Neural cell (in vitro differentiated cells): ENCODE results near the gene DNAJC6. TPM values are rescaled to one million over a fixed set of nuclear protein-coding genes. Genes with fewer than 3 reads are reported as not detected.

ENCODE experiments used
- H2AFZ ChIP-seq: fragments of 200-600, 300-800 bp; sonication (generic), shearing (Covaris generic); 2 replicates; pipeline ENCODE4 v1.6.0; 2014; ENCODE audit warnings: low read depth, mild to moderate bottlenecking, antibody characterized with exemption, low read length, moderate library complexity
- H3F3A ChIP-seq: fragments of 200-600 bp; shearing (Covaris generic); 2 replicates; pipeline ENCODE4 v1.6.1; 2016; ENCODE audit warnings: mild to moderate bottlenecking, moderate library complexity, mixed read lengths, antibody characterized with exemption, low read length; ENCODE audit not compliant: insufficient read depth, poor library complexity, severe bottlenecking
- H3K27ac ChIP-seq: fragments of 200-600, 300-800 bp; sonication (generic), shearing (Covaris generic); 2 replicates; pipeline ENCODE4 v1.5.1; 2014; ENCODE audit warnings: mild to moderate bottlenecking, low read length, moderate library complexity
- H3K27me3 ChIP-seq: fragments of 300-800, 200-600 bp; sonication (generic), shearing (Covaris generic); 2 replicates; pipeline ENCODE4 v1.6.0; 2014; ENCODE audit warnings: mild to moderate bottlenecking, low read depth, low read length, moderate library complexity; ENCODE audit not compliant: insufficient read depth
- H3K36me3 ChIP-seq: fragments of 300-800, 200-600 bp; sonication (generic), shearing (Covaris generic); 2 replicates; pipeline ENCODE4 v1.5.1; 2014; ENCODE audit warnings: mild to moderate bottlenecking, antibody characterized with exemption, low read length, moderate library complexity; ENCODE audit not compliant: insufficient read depth
- H3K4me2 ChIP-seq: fragments of 300-800, 200-600 bp; sonication (generic), shearing (Covaris generic); 2 replicates; pipeline ENCODE4 v1.6.0; 2014; ENCODE audit warnings: mild to moderate bottlenecking, low read length
- H3K4me3 ChIP-seq: fragments of 300-800, 200-600 bp; sonication (generic), shearing (Covaris generic); 2 replicates; pipeline ENCODE4 v1.5.1; 2014; ENCODE audit warnings: mild to moderate bottlenecking, low read length, moderate library complexity
- H3K79me2 ChIP-seq: fragments of 200-600 bp; shearing (Covaris generic); replicated peaks from 2 replicates; pipeline ENCODE4 v1.6.0; 2014; ENCODE audit warnings: mild to moderate bottlenecking, low read length, moderate library complexity; ENCODE audit not compliant: insufficient read depth
- H3K9ac ChIP-seq: fragments of 300-800, 200-600 bp; sonication (generic), shearing (Covaris generic); 2 replicates; pipeline ENCODE4 v1.6.1; 2016; ENCODE audit warnings: mild to moderate bottlenecking, low read length, mixed read lengths
- H3K9me2 ChIP-seq: fragments of 200-600 bp; shearing (Covaris generic); 2 replicates; pipeline ENCODE4 v1.6.1; 2016; ENCODE audit warnings: mild to moderate bottlenecking, low read length, mixed read lengths; ENCODE audit not compliant: insufficient read depth
- H3K9me3 ChIP-seq: fragments of 200-600, 300-800 bp; sonication (generic), shearing (Covaris generic); 2 replicates; pipeline ENCODE4 v1.6.1; 2016; ENCODE audit warnings: mild to moderate bottlenecking, mixed run types, low read length, moderate library complexity, mixed read lengths
- H4K20me1 ChIP-seq: fragments of 200-600 bp; shearing (Covaris generic); 2 replicates; pipeline ENCODE4 v1.6.1; 2016; ENCODE audit warnings: mild to moderate bottlenecking, mixed run types; ENCODE audit not compliant: insufficient read depth
- EP300 ChIP-seq: fragments of 450-650 bp; conservative IDR thresholded peaks from 2 replicates; pipeline ENCODE4 v1.6.1; 2014; ENCODE audit warnings: antibody characterized with exemption, mild to moderate bottlenecking, moderate library complexity; ENCODE audit not compliant: poor library complexity, severe bottlenecking
- EZH2 ChIP-seq: fragments of 200-600, 300-800 bp; shearing (Covaris generic), sonication (generic); IDR thresholded peaks from 2 replicates; pipeline ENCODE4 v1.6.1; 2014; ENCODE audit warnings: antibody characterized with exemption, low read length, borderline replicate concordance, mild to moderate bottlenecking; ENCODE audit not compliant: insufficient read depth, poor library complexity, severe bottlenecking
- MXI1 ChIP-seq: fragments of 450-650 bp; conservative IDR thresholded peaks from 2 replicates; pipeline ENCODE4 v1.6.1; 2014; ENCODE audit warnings: antibody characterized with exemption, mild to moderate bottlenecking; ENCODE audit not compliant: poor library complexity, severe bottlenecking
- POLR2AphosphoS5 ChIP-seq: IDR thresholded peaks from 2 replicates; pipeline ENCODE4 v1.6.1; 2012
- RAD21 ChIP-seq: fragments of 450-650 bp; conservative IDR thresholded peaks from 2 replicates; pipeline ENCODE4 v1.6.1; 2014; ENCODE audit warnings: antibody characterized with exemption, mild to moderate bottlenecking, moderate library complexity
- SMC3 ChIP-seq: fragments of 450-650 bp; conservative IDR thresholded peaks from 2 replicates; pipeline ENCODE4 v1.6.1; 2014; ENCODE audit warnings: antibody characterized with exemption, mild to moderate bottlenecking, moderate library complexity; ENCODE audit not compliant: poor library complexity
- TAF1 ChIP-seq: IDR thresholded peaks from 2 replicates; pipeline ENCODE4 v1.6.1; 2012; ENCODE audit warnings: low read depth
- polyA plus RNA-seq: library from polyadenylated mRNA; depleted of rRNA; stranded (reverse); fragments of >200 nt; gene quantifications from 2 replicates; pipeline ENCODE4 v1.2.3, GENCODE V29; 2014
- TF ChIP-seq, protein P1 (sequence below): IDR thresholded peaks from 2 replicates; pipeline ENCODE4 v1.6.1; 2012; ENCODE audit warnings: borderline replicate concordance
- TF ChIP-seq, protein P2 (sequence below): fragments of 450-650 bp; IDR thresholded peaks from 2 replicates; pipeline ENCODE4 v1.5.1; 2014; ENCODE audit warnings: antibody characterized with exemption, mild to moderate bottlenecking, moderate library complexity; ENCODE audit not compliant: poor library complexity, severe bottlenecking

The DNAJC6 gene
- polyA plus RNA-seq, 1 donor from 2014 or later: 47.1 TPM

DNA sequence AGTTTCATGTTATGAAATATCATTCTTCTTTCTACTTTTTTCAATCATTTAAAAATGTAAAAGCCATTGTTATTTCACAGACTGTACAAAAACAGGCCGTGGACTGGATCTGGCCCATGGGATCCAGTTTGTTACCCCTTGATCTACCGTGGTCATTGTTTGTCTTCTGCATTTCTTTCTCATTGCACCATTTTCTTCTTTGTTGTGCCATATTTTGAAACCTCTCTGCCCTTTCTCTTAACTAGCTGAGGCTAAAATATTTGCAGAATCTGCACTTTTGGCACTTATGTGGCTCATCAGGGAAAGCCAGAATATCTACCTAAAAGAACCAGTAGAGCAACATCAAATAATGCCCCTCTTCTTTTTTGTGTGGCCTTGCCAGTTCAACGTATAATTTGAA lies 50.5 kb downstream of the DNAJC6 start:
- Histone ChIP-seq H3K27ac (no peak overlapping the region), H3K9me3 (no peaks in the 10 kb centered on the region), H3K79me2 (no peaks in the 10 kb centered on the region)

DNA sequence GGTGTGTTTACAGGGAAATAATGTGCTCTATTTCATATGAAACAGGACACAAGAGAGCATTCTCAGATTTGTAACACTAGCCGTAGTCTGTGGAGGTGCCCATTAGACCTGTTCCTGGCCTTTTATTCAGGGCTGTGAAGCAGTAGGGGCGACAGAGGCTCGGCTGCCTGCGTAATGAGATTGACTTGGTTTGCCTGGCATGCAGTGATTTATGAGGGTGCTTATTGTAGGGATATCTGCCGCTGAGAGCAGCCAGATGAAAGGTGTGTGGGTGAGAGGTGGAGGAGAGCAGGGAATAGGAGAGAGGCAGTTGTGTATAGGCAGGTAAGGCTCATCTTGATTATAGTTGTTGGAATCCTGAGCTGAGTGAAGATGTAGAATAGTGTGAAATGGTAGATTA lies 51.3 kb downstream of the DNAJC6 start:
- H3K4me2 ChIP-seq: no peak overlapping the region
- H2AFZ ChIP-seq: no peak overlapping the region
- H3K27ac ChIP-seq: no peak overlapping the region
- H3K36me3 ChIP-seq: no peaks in the 10 kb centered on the region
- no peaks in the 10 kb centered on the region for H3K79me2 ChIP-seq
- no peaks in the 10 kb centered on the region for H3F3A ChIP-seq
- no peaks in the 10 kb centered on the region for H3K9me3 ChIP-seq
- no peaks in the 10 kb centered on the region for H3K27me3 ChIP-seq
- no peak for TF ChIP-seq RAD21
- TF ChIP-seq, protein P1, sequence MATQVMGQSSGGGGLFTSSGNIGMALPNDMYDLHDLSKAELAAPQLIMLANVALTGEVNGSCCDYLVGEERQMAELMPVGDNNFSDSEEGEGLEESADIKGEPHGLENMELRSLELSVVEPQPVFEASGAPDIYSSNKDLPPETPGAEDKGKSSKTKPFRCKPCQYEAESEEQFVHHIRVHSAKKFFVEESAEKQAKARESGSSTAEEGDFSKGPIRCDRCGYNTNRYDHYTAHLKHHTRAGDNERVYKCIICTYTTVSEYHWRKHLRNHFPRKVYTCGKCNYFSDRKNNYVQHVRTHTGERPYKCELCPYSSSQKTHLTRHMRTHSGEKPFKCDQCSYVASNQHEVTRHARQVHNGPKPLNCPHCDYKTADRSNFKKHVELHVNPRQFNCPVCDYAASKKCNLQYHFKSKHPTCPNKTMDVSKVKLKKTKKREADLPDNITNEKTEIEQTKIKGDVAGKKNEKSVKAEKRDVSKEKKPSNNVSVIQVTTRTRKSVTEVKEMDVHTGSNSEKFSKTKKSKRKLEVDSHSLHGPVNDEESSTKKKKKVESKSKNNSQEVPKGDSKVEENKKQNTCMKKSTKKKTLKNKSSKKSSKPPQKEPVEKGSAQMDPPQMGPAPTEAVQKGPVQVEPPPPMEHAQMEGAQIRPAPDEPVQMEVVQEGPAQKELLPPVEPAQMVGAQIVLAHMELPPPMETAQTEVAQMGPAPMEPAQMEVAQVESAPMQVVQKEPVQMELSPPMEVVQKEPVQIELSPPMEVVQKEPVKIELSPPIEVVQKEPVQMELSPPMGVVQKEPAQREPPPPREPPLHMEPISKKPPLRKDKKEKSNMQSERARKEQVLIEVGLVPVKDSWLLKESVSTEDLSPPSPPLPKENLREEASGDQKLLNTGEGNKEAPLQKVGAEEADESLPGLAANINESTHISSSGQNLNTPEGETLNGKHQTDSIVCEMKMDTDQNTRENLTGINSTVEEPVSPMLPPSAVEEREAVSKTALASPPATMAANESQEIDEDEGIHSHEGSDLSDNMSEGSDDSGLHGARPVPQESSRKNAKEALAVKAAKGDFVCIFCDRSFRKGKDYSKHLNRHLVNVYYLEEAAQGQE: no peak
- TF ChIP-seq, protein P2, sequence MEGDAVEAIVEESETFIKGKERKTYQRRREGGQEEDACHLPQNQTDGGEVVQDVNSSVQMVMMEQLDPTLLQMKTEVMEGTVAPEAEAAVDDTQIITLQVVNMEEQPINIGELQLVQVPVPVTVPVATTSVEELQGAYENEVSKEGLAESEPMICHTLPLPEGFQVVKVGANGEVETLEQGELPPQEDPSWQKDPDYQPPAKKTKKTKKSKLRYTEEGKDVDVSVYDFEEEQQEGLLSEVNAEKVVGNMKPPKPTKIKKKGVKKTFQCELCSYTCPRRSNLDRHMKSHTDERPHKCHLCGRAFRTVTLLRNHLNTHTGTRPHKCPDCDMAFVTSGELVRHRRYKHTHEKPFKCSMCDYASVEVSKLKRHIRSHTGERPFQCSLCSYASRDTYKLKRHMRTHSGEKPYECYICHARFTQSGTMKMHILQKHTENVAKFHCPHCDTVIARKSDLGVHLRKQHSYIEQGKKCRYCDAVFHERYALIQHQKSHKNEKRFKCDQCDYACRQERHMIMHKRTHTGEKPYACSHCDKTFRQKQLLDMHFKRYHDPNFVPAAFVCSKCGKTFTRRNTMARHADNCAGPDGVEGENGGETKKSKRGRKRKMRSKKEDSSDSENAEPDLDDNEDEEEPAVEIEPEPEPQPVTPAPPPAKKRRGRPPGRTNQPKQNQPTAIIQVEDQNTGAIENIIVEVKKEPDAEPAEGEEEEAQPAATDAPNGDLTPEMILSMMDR: no peak
- TF ChIP-seq EP300: no peak
- no peak for TF ChIP-seq POLR2AphosphoS5
- no peak for TF ChIP-seq SMC3
- no peak for TF ChIP-seq TAF1
- no peak for TF ChIP-seq EZH2
- TF ChIP-seq MXI1: no peak
- H4K20me1 ChIP-seq: no peaks in the 10 kb centered on the region
- H3K9me2 ChIP-seq: no peaks in the 10 kb centered on the region
- H3K4me3 ChIP-seq: no peak overlapping the region
- no peak overlapping the region for H3K9ac ChIP-seq

More for the DNA sequence above, 50.5 kb downstream of the DNAJC6 start:
- Histone ChIP-seq H2AFZ (no peak overlapping the region), H3K36me3 (no peaks in the 10 kb centered on the region), H3K4me2 (no peak overlapping the region), H3K4me3 (no peak overlapping the region), H3K27me3 (no peaks in the 10 kb centered on the region), H4K20me1 (no peaks in the 10 kb centered on the region), H3K9ac (no peak overlapping the region), H3K9me2 (no peaks in the 10 kb centered on the region), H3F3A (no peaks in the 10 kb centered on the region)
- no peak for TF ChIP-seq EZH2
- TF ChIP-seq, protein P1: no peak
- TF ChIP-seq RAD21: no peak
- TF ChIP-seq, protein P2: no peak
- no peak for TF ChIP-seq POLR2AphosphoS5
- no peak for TF ChIP-seq TAF1
- no peak for TF ChIP-seq MXI1
- no peak for TF ChIP-seq EP300
- TF ChIP-seq SMC3: no peak
